Activated CD4-positive, CD25-positive, alpha-beta regulatory T cell treated with anti-CD3 and anti-CD28 coated beads, Interleukin-2, amount 50 U/mL, for 16 hours (primary cell): ENCODE data around the gene WDR88.
A peak's percentile ranks its signal among the peaks of the same experiment; 100 is the strongest.
"Not testable (repeated sequence)": the region's sequence is repeated elsewhere in the genome, so short reads cannot be mapped to it uniquely, and the experiment has no call there.

ENCODE experiments used
- DNase-seq: peaks from one replicate; pipeline ENCODE4 v3.0.0-alpha.2; 2020; ENCODE audit warnings: low read depth, low spot score

The WDR88 gene

GRCh38 chr19:33129901-33130300 lies 2.0 kb upstream of the WDR88 start:
- DNase-seq = no peak

GRCh38 chr19:33130433-33130832 lies 1.5 kb upstream of the WDR88 start:
- no peak for DNase-seq

- DNase-seq = no peak
Measured at GRCh38 chr19:33132425-33132824, 511 bp downstream of the WDR88 start.

- no peak for DNase-seq
Measured at GRCh38 chr19:33133438-33134031, 1.6 kb downstream of the WDR88 start.

- DNase-seq = peak; percentile 15
Measured at GRCh38 chr19:33134571-33135041, 2.7 kb downstream of the WDR88 start.

GRCh38 chr19:33139165-33139564 lies 7.3 kb downstream of the WDR88 start:
- DNase-seq = no peak

GRCh38 chr19:33143897-33144405 lies 12.0 kb downstream of the WDR88 start:
- peak; percentile 17 for DNase-seq

- no peak for DNase-seq
Measured at GRCh38 chr19:33146209-33146608, 14.3 kb downstream of the WDR88 start.

- DNase-seq = no peak
Measured at GRCh38 chr19:33147538-33147937, 15.6 kb downstream of the WDR88 start.

- no peak for DNase-seq
Measured at GRCh38 chr19:33150852-33151518, 19.1 kb downstream of the WDR88 start.

- no peak for DNase-seq
Measured at GRCh38 chr19:33152176-33152575, 20.3 kb downstream of the WDR88 start.

GRCh38 chr19:33152625-33153024 lies 20.7 kb downstream of the WDR88 start:
- not testable (repeated sequence) for DNase-seq

- DNase-seq = not testable (repeated sequence)
Measured at GRCh38 chr19:33154313-33154712, 22.4 kb downstream of the WDR88 start.

GRCh38 chr19:33156334-33156733 lies 24.4 kb downstream of the WDR88 start:
- DNase-seq = no peak

GRCh38 chr19:33157906-33158305 lies 26.0 kb downstream of the WDR88 start:
- no peak for DNase-seq

GRCh38 chr19:33158365-33158764 lies 26.5 kb downstream of the WDR88 start:
- no peak for DNase-seq

- DNase-seq = no peak
Measured at GRCh38 chr19:33159149-33159548, 27.2 kb downstream of the WDR88 start.

- no peak for DNase-seq
Measured at GRCh38 chr19:33159893-33160292, 28.0 kb downstream of the WDR88 start.

GRCh38 chr19:33161201-33161600 lies 29.3 kb downstream of the WDR88 start:
- DNase-seq = no peak

GRCh38 chr19:33163481-33163880 lies 31.6 kb downstream of the WDR88 start:
- DNase-seq = no peak

GRCh38 chr19:33166037-33166436 lies 34.1 kb downstream of the WDR88 start:
- not testable (repeated sequence) for DNase-seq

- DNase-seq = no peak
Measured at GRCh38 chr19:33167438-33167837, 35.5 kb downstream of the WDR88 start.

GRCh38 chr19:33168528-33168927 lies 36.6 kb downstream of the WDR88 start:
- no peak for DNase-seq
